HG03457 (cell line): ENCODE data around the gene FGF21.
"Not testable (repeated sequence)": the region's sequence is repeated elsewhere in the genome, so short reads cannot be mapped to it uniquely, and the experiment has no call there.

ENCODE experiments used
- ATAC-seq: cut with Tn5 transposase; IDR thresholded peaks from one replicate; pipeline ENCODE4 v1.9.1; 2021; ENCODE audit warnings: moderate number of reproducible peaks; ENCODE audit not compliant: unreplicated experiment

Gene FGF21

GRCh38 chr19:48755084-48755641 lies at the start of gene FGF21:
Gene FGF21, plus strand, starts transcription at chr19:48755524. Its CDS starts 713 bp downstream, at chr19:48756237.
- ATAC-seq = no peak

- no peak for ATAC-seq
These were observed 46.9 kb upstream of the FGF21 start for GRCh38 chr19:48708471-48708870.

GRCh38 chr19:48711106-48711662 lies 44.1 kb upstream of the FGF21 start:
- no peak for ATAC-seq

GRCh38 chr19:48713041-48713863 lies 42.1 kb upstream of the FGF21 start:
- ATAC-seq = no peak

GRCh38 chr19:48713864-48714755 lies 41.2 kb upstream of the FGF21 start:
- ATAC-seq = peak; percentile 79

GRCh38 chr19:48714759-48715675 lies 40.3 kb upstream of the FGF21 start:
- ATAC-seq = no peak

- ATAC-seq = no peak
These were observed 39.6 kb upstream of the FGF21 start for GRCh38 chr19:48715681-48716171.

GRCh38 chr19:48716562-48717291 lies 38.6 kb upstream of the FGF21 start:
- no peak for ATAC-seq

GRCh38 chr19:48718106-48718505 lies 37.2 kb upstream of the FGF21 start:
- ATAC-seq = not testable (repeated sequence)

- no peak for ATAC-seq
These were observed 36.6 kb upstream of the FGF21 start for GRCh38 chr19:48718711-48719231.

- ATAC-seq = no peak
These were observed 35.8 kb upstream of the FGF21 start, which contains the start of gene MAMSTR for GRCh38 chr19:48719263-48720171. Gene MAMSTR, minus strand, starts transcription at chr19:48719725. Its CDS starts 694 bp downstream, at chr19:48719031.

GRCh38 chr19:48720251-48720612 lies 35.1 kb upstream of the FGF21 start:
- no peak for ATAC-seq

GRCh38 chr19:48720613-48721296 lies 34.6 kb upstream of the FGF21 start:
- ATAC-seq = peak; percentile 44

GRCh38 chr19:48722196-48722708 lies 33.1 kb upstream of the FGF21 start:
- ATAC-seq = no peak

- ATAC-seq = no peak
These were observed 30.2 kb upstream of the FGF21 start for GRCh38 chr19:48724796-48725753.

GRCh38 chr19:48726556-48726955 lies 28.8 kb upstream of the FGF21 start:
- ATAC-seq = no peak
